ENCODE results near the gene PTPRJ.

GRCh38 chr11:48182860-48183526, 202.6 kb downstream of the PTPRJ start:
- TF ChIP-seq MAX (IDR thresholded peaks at IDR 0.05): no peak
- TF ChIP-seq CTCF (IDR thresholded peaks at IDR 0.05; ENCODE audit: low read depth, low read length, missing input control): no peak
- no peak for TF ChIP-seq YY1 (IDR thresholded peaks at IDR 0.05)
- no peak for TF ChIP-seq TAF1 (conservative IDR thresholded peaks at IDR 0.05)
- TF ChIP-seq NR2F2 (IDR thresholded peaks at IDR 0.05): no peak

Data from liver (tissue), 3 donors.